Smooth muscle cell (in vitro differentiated cells): ENCODE measurements around the gene ADAMTSL2. TPM values are rescaled to one million over a fixed set of nuclear protein-coding genes. Genes with fewer than 3 reads are reported as not detected.

Experiments
- DNase-seq: peaks from one replicate; lab custom pipeline; 2025; ENCODE audit not compliant: unreplicated experiment; lab: John Stamatoyannopoulos, UW
- H2AFZ ChIP-seq: fragments of 200-600 bp; sonication (generic); 2 replicates; pipeline ENCODE4 v1.6.0; 2016; ENCODE audit warnings: antibody characterized with exemption, low read depth, mild to moderate bottlenecking
- H3F3A ChIP-seq: fragments of 200-600 bp; sonication (generic); 2 replicates; pipeline ENCODE4 v1.6.0; 2017; ENCODE audit warnings: antibody characterized with exemption, low read depth
- H3K27ac ChIP-seq: fragments of 200-600 bp; sonication (generic); 2 replicates; pipeline ENCODE4 v1.5.1; 2016; ENCODE audit warnings: low read depth, mild to moderate bottlenecking
- H3K27me3 ChIP-seq: fragments of 200-600 bp; sonication (generic); 2 replicates; pipeline ENCODE4 v1.6.1; 2016; ENCODE audit warnings: low read depth, mild to moderate bottlenecking
- H3K36me3 ChIP-seq: fragments of 200-600 bp; sonication (generic); 2 replicates; pipeline ENCODE4 v1.5.1; 2016; ENCODE audit warnings: low read depth
- H3K4me1 ChIP-seq: fragments of 200-600 bp; sonication (generic); 2 replicates; pipeline ENCODE4 v1.5.1; 2016; ENCODE audit warnings: low read depth
- H3K4me2 ChIP-seq: fragments of 200-600 bp; sonication (generic); 2 replicates; pipeline ENCODE4 v1.6.0; 2016; ENCODE audit warnings: mild to moderate bottlenecking
- H3K4me3 ChIP-seq: fragments of 200-600 bp; sonication (generic); 2 replicates; pipeline ENCODE4 v1.5.1; 2016; ENCODE audit warnings: mild to moderate bottlenecking
- H3K79me2 ChIP-seq: fragments of 200-600 bp; sonication (generic); 2 replicates; pipeline ENCODE4 v1.6.0; 2016; ENCODE audit warnings: low read depth, mild to moderate bottlenecking
- H3K9ac ChIP-seq: fragments of 200-600 bp; sonication (generic); 2 replicates; pipeline ENCODE4 v1.6.0; 2016; ENCODE audit warnings: low read depth
- H3K9me3 ChIP-seq: fragments of 200-600 bp; sonication (generic); replicated peaks from 2 replicates; pipeline ENCODE4 v1.5.1; 2016; ENCODE audit warnings: low read depth
- H4K20me1 ChIP-seq: fragments of 200-600 bp; sonication (generic); 2 replicates; pipeline ENCODE4 v1.6.0; 2016; ENCODE audit warnings: low read depth
- WGBS: methylation state at CpG from one replicate; pipeline ENCODE4 v1.1.7; 2016; ENCODE audit warnings: low lambda C conversion rate; 5-methylcytosine and 5-hydroxymethylcytosine counted together
- polyA plus RNA-seq: library from polyadenylated mRNA; unstranded; fragments of >200 nt; fragmentation: Nextera tagmentation; extraction: Ambion mirVana; gene quantifications from 2 replicates; pipeline ENCODE4 v1.2.1, GENCODE V29; 2016
- total RNA-seq: library from RNA; depleted of rRNA; stranded (reverse); fragments of >200 nt; gene quantifications from 2 replicates; pipeline ENCODE4 v1.2.3, GENCODE V29; 2014
- TF ChIP-seq, protein P1 (sequence below): fragments of 200-600 bp; sonication (generic); IDR thresholded peaks from 2 replicates; pipeline ENCODE4 v1.5.1; 2017; ENCODE audit warnings: borderline replicate concordance, mild to moderate bottlenecking, antibody characterized with exemption; ENCODE audit not compliant: insufficient read depth, poor library complexity, severe bottlenecking

Gene ADAMTSL2
- total and polyA plus RNA-seq, 2 experiments from 2014 or later: 8.1 to 10.5 TPM

DNA sequence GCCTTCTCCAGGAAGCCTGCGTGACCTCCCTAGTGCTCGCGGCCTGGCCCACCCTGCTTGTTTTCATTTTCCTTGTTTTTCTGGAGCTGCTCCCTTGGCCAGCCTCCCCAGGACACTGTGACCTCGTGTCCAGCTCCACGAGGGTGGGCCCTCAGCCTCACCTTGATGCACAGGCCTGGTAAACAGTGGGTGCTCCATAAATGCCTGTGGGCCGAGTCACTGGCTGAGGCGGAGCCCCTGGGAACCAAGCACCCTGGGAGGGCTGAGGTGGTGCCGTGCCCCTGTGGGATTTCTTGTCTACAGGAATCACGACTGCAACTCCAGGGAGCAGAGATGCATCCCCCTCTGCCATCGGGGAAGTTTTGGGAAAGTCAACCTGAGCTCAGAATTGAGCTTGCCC, 57.5 kb downstream of the ADAMTSL2 start:
- DNase-seq: no peak
- 79% methylated on average over 10 of the region's 10 CpGs for WGBS
- TF ChIP-seq, protein P1, sequence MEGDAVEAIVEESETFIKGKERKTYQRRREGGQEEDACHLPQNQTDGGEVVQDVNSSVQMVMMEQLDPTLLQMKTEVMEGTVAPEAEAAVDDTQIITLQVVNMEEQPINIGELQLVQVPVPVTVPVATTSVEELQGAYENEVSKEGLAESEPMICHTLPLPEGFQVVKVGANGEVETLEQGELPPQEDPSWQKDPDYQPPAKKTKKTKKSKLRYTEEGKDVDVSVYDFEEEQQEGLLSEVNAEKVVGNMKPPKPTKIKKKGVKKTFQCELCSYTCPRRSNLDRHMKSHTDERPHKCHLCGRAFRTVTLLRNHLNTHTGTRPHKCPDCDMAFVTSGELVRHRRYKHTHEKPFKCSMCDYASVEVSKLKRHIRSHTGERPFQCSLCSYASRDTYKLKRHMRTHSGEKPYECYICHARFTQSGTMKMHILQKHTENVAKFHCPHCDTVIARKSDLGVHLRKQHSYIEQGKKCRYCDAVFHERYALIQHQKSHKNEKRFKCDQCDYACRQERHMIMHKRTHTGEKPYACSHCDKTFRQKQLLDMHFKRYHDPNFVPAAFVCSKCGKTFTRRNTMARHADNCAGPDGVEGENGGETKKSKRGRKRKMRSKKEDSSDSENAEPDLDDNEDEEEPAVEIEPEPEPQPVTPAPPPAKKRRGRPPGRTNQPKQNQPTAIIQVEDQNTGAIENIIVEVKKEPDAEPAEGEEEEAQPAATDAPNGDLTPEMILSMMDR: no peak
- H3K4me2 ChIP-seq: no peak overlapping the region
- H3K27ac ChIP-seq: no peak overlapping the region
- H3K4me3 ChIP-seq: no peak overlapping the region
- H3K36me3 ChIP-seq: no peaks in the 10 kb centered on the region
- H2AFZ ChIP-seq: no peak overlapping the region
- H3K9ac ChIP-seq: no peak overlapping the region
- peaks cover 3% of the 10 kb centered on the region for H3K9me3 ChIP-seq
- H3K79me2 ChIP-seq: no peaks in the 10 kb centered on the region
- no peaks in the 10 kb centered on the region for H3K4me1 ChIP-seq
- H4K20me1 ChIP-seq: no peaks in the 10 kb centered on the region
- H3K27me3 ChIP-seq: no peaks in the 10 kb centered on the region
- no peaks in the 10 kb centered on the region for H3F3A ChIP-seq

DNA sequence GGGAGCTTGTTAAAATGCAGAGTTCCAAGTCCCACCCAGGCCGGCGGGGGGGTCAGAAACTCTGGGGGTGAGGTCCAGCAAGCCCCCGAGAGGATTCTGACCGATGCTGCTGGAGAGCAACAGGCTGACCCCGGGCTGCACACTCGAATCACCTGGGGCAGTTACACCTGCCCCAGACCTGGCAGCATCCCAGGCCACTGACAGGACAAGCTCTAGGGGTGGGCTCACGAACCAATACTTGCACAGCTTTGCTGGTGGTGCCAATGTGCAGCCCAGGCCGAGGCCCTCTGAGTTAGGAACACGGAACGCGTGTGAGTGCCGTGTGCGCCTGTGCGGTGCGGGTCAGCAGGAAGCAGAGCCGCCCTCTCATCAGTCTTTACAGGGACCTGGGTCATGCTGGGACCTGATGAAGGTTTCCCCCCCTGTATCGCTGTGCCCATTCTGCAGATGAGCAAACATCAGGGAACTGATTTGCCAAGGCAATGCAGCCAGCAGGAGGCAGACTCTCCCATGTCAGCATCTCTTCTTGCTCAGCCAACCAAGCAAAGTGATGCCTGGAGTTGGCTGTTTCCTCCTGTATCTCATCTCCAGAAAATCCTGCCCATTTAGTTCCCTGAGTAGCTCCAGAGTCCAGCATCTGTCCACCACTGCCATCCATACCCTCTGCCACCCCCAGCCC, 58.4 kb downstream of the ADAMTSL2 start:
- H3K27ac ChIP-seq: no peak overlapping the region
- H3K27me3 ChIP-seq: no peaks in the 10 kb centered on the region
- H3F3A ChIP-seq: no peaks in the 10 kb centered on the region
- no peak overlapping the region for H3K4me3 ChIP-seq
- H3K9me3 ChIP-seq: peaks cover 3% of the 10 kb centered on the region
- H4K20me1 ChIP-seq: no peaks in the 10 kb centered on the region
- TF ChIP-seq, protein P1: no peak
- 93% methylated on average over 17 of the region's 17 CpGs for WGBS
- H2AFZ ChIP-seq: no peak overlapping the region
- H3K79me2 ChIP-seq: no peaks in the 10 kb centered on the region
- H3K9ac ChIP-seq: no peak overlapping the region
- H3K36me3 ChIP-seq: no peaks in the 10 kb centered on the region
- H3K4me2 ChIP-seq: no peak overlapping the region
- no peak for DNase-seq
- H3K4me1 ChIP-seq: no peaks in the 10 kb centered on the region

DNA sequence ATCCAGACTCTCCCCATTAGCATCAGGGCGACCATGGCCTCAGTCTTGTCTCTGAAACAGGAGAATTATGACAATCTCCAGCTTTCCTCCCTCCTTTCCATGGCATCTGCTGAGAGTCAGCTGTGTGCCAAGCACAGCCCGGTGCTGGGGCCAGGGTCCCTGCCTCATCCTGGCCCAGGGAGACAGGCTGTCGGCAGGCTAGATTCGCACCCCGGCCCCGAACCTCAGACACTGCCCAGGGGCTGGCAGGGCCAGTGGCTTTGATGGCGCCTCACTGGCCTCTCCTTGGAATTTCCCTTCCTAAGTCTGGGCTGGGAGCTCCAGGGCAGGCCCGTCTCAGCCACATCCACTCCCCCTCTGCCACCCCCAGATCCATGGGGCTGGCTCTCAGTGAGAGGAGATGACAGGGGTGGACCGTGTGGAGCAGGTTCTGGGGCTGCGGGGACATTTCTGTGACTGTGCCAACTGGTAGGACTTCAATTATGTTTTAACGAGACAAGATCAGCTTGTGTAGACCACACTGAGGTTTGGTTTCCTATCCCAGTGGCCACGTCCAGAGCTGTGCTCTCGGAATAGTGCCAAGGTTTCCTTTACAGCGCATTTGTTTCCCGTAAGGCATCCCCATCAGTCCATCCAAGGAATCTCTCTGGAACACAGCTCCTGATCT, 59.2 kb downstream of the ADAMTSL2 start:
- no peaks in the 10 kb centered on the region for H3K79me2 ChIP-seq
- no peaks in the 10 kb centered on the region for H3K4me1 ChIP-seq
- no peak overlapping the region for H3K4me2 ChIP-seq
- no peaks in the 10 kb centered on the region for H3K36me3 ChIP-seq
- H3K9me3 ChIP-seq: peaks cover 3% of the 10 kb centered on the region
- DNase-seq: no peak
- H3K27me3 ChIP-seq: no peaks in the 10 kb centered on the region
- no peaks in the 10 kb centered on the region for H4K20me1 ChIP-seq
- H3K4me3 ChIP-seq: no peak overlapping the region
- H3F3A ChIP-seq: no peaks in the 10 kb centered on the region
- H3K27ac ChIP-seq: no peak overlapping the region
- TF ChIP-seq, protein P1: no peak
- no peak overlapping the region for H3K9ac ChIP-seq
- no peak overlapping the region for H2AFZ ChIP-seq
- 72% methylated on average over 15 of the region's 15 CpGs for WGBS
